Osteocyte (in vitro differentiated cells): Measurements from ENCODE around the gene TRIM77. TPM values are rescaled to one million over a fixed set of nuclear protein-coding genes. Genes with fewer than 3 reads are reported as not detected.
"Not testable (repeated sequence)": the region's sequence is repeated elsewhere in the genome, so short reads cannot be mapped to it uniquely, and the experiment has no call there.

Source experiments
- DNase-seq: peaks from one replicate; pipeline ENCODE4 v3.0.0; 2021; ENCODE audit warnings: mixed read lengths; ENCODE audit not compliant: unreplicated experiment; ENCODE audit errors: extremely low spot score
- H3K27ac Mint-ChIP-seq: one replicate; pipeline ENCODE4 v1.8.0; 2021; ENCODE audit warnings: mild to moderate bottlenecking, mixed read lengths; ENCODE audit not compliant: unreplicated experiment
- H3K27me3 Mint-ChIP-seq: one replicate; pipeline ENCODE4 v1.8.0; 2021; ENCODE audit warnings: mixed read lengths; ENCODE audit not compliant: unreplicated experiment
- H3K36me3 Mint-ChIP-seq: one replicate; pipeline ENCODE4 v1.8.0; 2021; ENCODE audit warnings: mixed read lengths; ENCODE audit not compliant: unreplicated experiment
- H3K4me1 Mint-ChIP-seq: one replicate; pipeline ENCODE4 v1.8.0; 2021; ENCODE audit warnings: mixed read lengths; ENCODE audit not compliant: unreplicated experiment
- H3K4me3 Mint-ChIP-seq: one replicate; pipeline ENCODE4 v1.8.0; 2021; ENCODE audit warnings: mild to moderate bottlenecking, moderate library complexity, mixed read lengths; ENCODE audit not compliant: unreplicated experiment
- H3K9me3 Mint-ChIP-seq: one replicate; pipeline ENCODE4 v1.8.0; 2021; ENCODE audit warnings: mixed read lengths; ENCODE audit not compliant: unreplicated experiment
- CTCF ChIP-seq: fragments of 200-600 bp; sonication (generic); IDR thresholded peaks from 2 replicates; pipeline ENCODE4 v1.5.0; 2021; ENCODE audit warnings: antibody characterized with exemption, mild to moderate bottlenecking, moderate library complexity
- total RNA-seq: library from RNA; stranded (reverse); gene quantifications from 2 replicates; pipeline ENCODE4 v1.2.1, GENCODE V29; 2021

The TRIM77 gene
- total RNA-seq, 1 donor from 2014 or later = not detected

- DNase-seq, H3K27ac Mint-ChIP-seq, H3K4me1 Mint-ChIP-seq, H3K27me3 Mint-ChIP-seq, H3K9me3 Mint-ChIP-seq, H3K36me3 Mint-ChIP-seq, H3K4me3 Mint-ChIP-seq: not testable (repeated sequence)
Measured at GRCh38 chr11:89724866-89725498, 14.9 kb downstream of the TRIM77 start.

DNA sequence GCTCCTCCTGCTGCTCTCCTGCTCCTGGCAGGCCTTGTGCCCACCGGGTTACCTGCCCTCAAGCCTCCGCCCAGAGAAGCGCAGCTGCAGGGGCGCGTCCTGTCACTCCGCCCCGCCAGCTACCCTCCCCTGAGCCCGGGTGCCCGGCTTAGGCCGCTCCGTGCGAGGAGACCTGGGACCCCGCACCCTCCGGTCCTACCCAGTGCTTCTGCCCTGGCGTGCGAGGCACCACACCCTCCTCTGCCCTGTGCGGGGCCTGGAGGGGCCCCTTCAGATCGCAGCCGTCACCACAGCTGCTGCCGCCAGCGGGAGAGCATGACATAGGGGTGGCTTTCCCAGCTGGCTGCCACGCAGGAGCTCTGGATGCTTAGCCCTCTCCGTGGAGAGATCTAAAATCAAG is 20.1 kb downstream of the TRIM77 start:
- not testable (repeated sequence) for H3K27ac Mint-ChIP-seq, H3K27me3 Mint-ChIP-seq, H3K4me3 Mint-ChIP-seq, DNase-seq, H3K9me3 Mint-ChIP-seq, H3K36me3 Mint-ChIP-seq, H3K4me1 Mint-ChIP-seq

DNA sequence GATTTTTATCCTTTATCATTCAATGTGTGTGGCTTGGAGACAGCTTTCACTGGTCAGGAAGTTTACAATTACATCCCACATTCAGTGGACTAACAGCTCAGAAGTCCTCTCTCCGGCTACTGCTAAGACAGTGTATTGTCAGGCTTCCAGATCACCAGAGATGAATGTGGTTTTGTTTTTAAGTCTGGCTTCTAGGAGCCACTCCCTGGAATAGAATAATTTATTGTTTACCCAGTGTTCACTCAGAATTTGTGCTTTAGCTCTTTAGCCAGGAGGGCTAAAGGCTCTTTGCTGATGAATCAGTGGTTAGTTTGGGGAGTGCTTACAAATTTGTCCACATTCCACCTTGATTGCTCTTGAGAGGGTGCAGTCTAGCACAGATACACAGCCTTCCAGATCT is 26.5 kb downstream of the TRIM77 start:
- peaks cover 5% of the 10 kb centered on the region for H3K27me3 Mint-ChIP-seq
- H3K36me3 Mint-ChIP-seq = no peaks in the 10 kb centered on the region
- H3K27ac Mint-ChIP-seq = no peak overlapping the region
- no peaks in the 10 kb centered on the region for H3K4me1 Mint-ChIP-seq
- H3K9me3 Mint-ChIP-seq = no peaks in the 10 kb centered on the region
- no peak overlapping the region for H3K4me3 Mint-ChIP-seq
- TF ChIP-seq CTCF = no peak
- no peak for DNase-seq

GRCh38 chr11:89737116-89737515 is 27.0 kb downstream of the TRIM77 start:
- Mint-ChIP-seq H3K36me3 (no peaks in the 10 kb centered on the region), H3K4me3 (no peak overlapping the region), H3K27me3 (peaks cover 5% of the 10 kb centered on the region), H3K9me3 (no peaks in the 10 kb centered on the region), H3K4me1 (no peaks in the 10 kb centered on the region), H3K27ac (no peak overlapping the region)
- no peak for DNase-seq
- no peak for TF ChIP-seq CTCF

DNA sequence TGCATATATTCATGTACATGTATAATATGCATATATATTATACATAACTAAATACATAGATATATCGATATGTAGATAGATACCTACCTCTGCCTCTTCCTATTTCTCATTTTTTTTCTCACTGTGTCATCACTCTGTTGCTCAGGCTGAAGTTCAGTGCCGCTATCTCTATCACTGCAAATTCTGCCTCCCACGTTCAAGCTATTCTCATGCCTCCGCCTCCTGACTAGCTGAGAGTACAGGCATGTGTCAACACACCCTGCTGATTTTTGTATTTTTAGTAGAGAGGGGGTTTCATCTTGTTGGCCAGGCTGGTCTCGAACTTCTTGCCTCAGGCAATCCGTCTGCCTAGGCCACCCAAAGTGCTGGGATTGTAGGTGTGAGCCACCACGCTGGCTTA is 31.3 kb downstream of the TRIM77 start:
- not testable (repeated sequence) for H3K36me3 Mint-ChIP-seq, H3K27ac Mint-ChIP-seq, H3K4me1 Mint-ChIP-seq, H3K27me3 Mint-ChIP-seq, H3K4me3 Mint-ChIP-seq, DNase-seq, H3K9me3 Mint-ChIP-seq

DNA sequence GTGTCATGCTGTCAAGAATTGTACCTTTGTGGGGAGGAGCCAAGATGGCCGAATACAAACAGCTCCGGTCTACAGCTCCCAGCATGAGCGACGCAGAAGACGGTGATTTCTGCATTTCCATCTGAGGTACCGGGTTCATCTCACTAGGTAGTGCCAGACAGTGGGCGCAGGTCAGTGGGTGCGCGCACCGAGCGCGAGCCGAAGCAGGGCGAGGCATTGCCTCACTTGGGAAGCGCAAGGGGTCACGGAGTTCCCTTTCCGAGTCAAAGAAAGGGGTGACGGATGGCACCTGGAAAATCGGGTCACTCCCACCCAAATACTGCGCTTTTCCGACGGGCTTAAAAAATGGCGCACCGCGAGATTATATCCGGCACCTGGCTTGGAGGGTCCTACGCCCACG is 34.1 kb downstream of the TRIM77 start:
- H3K27ac Mint-ChIP-seq, H3K9me3 Mint-ChIP-seq, H3K27me3 Mint-ChIP-seq, H3K36me3 Mint-ChIP-seq, H3K4me3 Mint-ChIP-seq, DNase-seq, H3K4me1 Mint-ChIP-seq: not testable (repeated sequence)

GRCh38 chr11:89750822-89751221 is 40.7 kb downstream of the TRIM77 start:
- H3K27me3 Mint-ChIP-seq, DNase-seq, H3K9me3 Mint-ChIP-seq, H3K27ac Mint-ChIP-seq, H3K36me3 Mint-ChIP-seq, H3K4me1 Mint-ChIP-seq, H3K4me3 Mint-ChIP-seq: not testable (repeated sequence)

Other genes with a start within 250 kb of the TRIM77 start
- gene NOX4, start 218.9 kb upstream of the TRIM77 start, total RNA-seq = 19.6 and 20.1 TPM in 2 replicates
- gene TRIM49, start 98.3 kb downstream of the TRIM77 start, total RNA-seq = not detected in 2 replicates
- gene TRIM64B, start 168.2 kb downstream of the TRIM77 start, total RNA-seq = not detected in 2 replicates
- not detected in 2 replicates for gene TRIM49D1, start 211.9 kb downstream of the TRIM77 start, total RNA-seq
- not detected in 2 replicates for gene TRIM49D2, start 213.8 kb downstream of the TRIM77 start, total RNA-seq